SJCRH30 (cell line): ENCODE data around the gene KCNS1. TPM values are rescaled to one million over a fixed set of nuclear protein-coding genes. Genes with fewer than 3 reads are reported as not detected.

Source experiments
- total RNA-seq: library from RNA; depleted of rRNA; stranded (reverse); fragments of >200 nt; shearing (Covaris generic); gene quantifications from 2 replicates; pipeline ENCODE4 v1.2.3, GENCODE V29; 2014; rRNA removed

The KCNS1 gene
- total RNA-seq, 1 experiment from 2014 or later = not detected

Other genes with a start within 250 kb of the KCNS1 start
- gene YWHAB, start 215.4 kb downstream of the KCNS1 start, total RNA-seq = 144 and 151 TPM in 2 replicates
- 9.3 and 15.9 TPM in 2 replicates for gene PABPC1L, start 191.1 kb downstream of the KCNS1 start, total RNA-seq
- 43.4 and 43.5 TPM in 2 replicates for gene TOMM34, start 140.7 kb downstream of the KCNS1 start, total RNA-seq
- gene STK4, start 134.6 kb downstream of the KCNS1 start, total RNA-seq = 43.2 and 49.2 TPM in 2 replicates
- not detected in 2 replicates for gene WFDC5, start 14.0 kb upstream of the KCNS1 start, total RNA-seq
- not detected in 2 replicates for gene WFDC12, start 23.3 kb upstream of the KCNS1 start, total RNA-seq
- gene PI3, start 73.8 kb upstream of the KCNS1 start, total RNA-seq = not detected in 2 replicates
- not detected in 2 replicates for gene SEMG1, start 105.9 kb upstream of the KCNS1 start, total RNA-seq
- not detected in 2 replicates for gene SEMG2, start 120.2 kb upstream of the KCNS1 start, total RNA-seq
- gene SLPI, start 153.4 kb upstream of the KCNS1 start, total RNA-seq = not detected in 2 replicates
- gene RBPJL, start 205.7 kb upstream of the KCNS1 start, total RNA-seq = not detected in 2 replicates
- gene MATN4, start 207.2 kb upstream of the KCNS1 start, total RNA-seq = 0.18 TPM in 1 of 2 replicates, not detected in the other
- gene SDC4, start 247.3 kb upstream of the KCNS1 start, total RNA-seq = 47.4 and 48.7 TPM in 2 replicates